Measurements from ENCODE around the gene COPZ1.

COPZ1 gene

GRCh38 chr12:54379398-54380201, 54.7 kb downstream of the COPZ1 start:
- DNase-seq = peak; percentile 87 to 88

GRCh38 chr12:54381136-54381535, 56.2 kb downstream of the COPZ1 start:
- DNase-seq = no peak

GRCh38 chr12:54383041-54383609, 58.2 kb downstream of the COPZ1 start:
- DNase-seq = peak; percentile 30 to 81

GRCh38 chr12:54384591-54385041, 59.7 kb downstream of the COPZ1 start, which contains the start of gene ZNF385A:
Gene ZNF385A (minus strand): TSS chr12:54384733. CDS start chr12:54384514, 219 bp downstream.
- DNase-seq = peak in 1 of 2 donors; percentile 74

GRCh38 chr12:54385251-54385914, 60.5 kb downstream of the COPZ1 start:
- peak in 1 of 2 donors; percentile 57 for DNase-seq

- no peak for DNase-seq
These were observed 61.6 kb downstream of the COPZ1 start for GRCh38 chr12:54386403-54387113.

- DNase-seq = no peak
These were observed 62.2 kb downstream of the COPZ1 start for GRCh38 chr12:54387114-54387467.

- DNase-seq = no peak
These were observed 63.6 kb downstream of the COPZ1 start for GRCh38 chr12:54388237-54389133.

GRCh38 chr12:54389134-54389508, 64.2 kb downstream of the COPZ1 start:
- DNase-seq = no peak

- DNase-seq = no peak
These were observed 64.8 kb downstream of the COPZ1 start for GRCh38 chr12:54389607-54390175.

- no peak for DNase-seq
These were observed 65.3 kb downstream of the COPZ1 start for GRCh38 chr12:54390176-54390667.

GRCh38 chr12:54390668-54391551, 66.0 kb downstream of the COPZ1 start:
- peak; percentile 74 for DNase-seq

- DNase-seq = no peak
These were observed 67.7 kb downstream of the COPZ1 start for GRCh38 chr12:54392485-54393206.

GRCh38 chr12:54393207-54393609, 68.3 kb downstream of the COPZ1 start:
- no peak for DNase-seq

- no peak for DNase-seq
These were observed 68.8 kb downstream of the COPZ1 start for GRCh38 chr12:54393743-54394142.

- DNase-seq = peak; percentile 45 to 54
These were observed 69.4 kb downstream of the COPZ1 start for GRCh38 chr12:54394281-54394719.

GRCh38 chr12:54394986-54395385, 70.1 kb downstream of the COPZ1 start:
- DNase-seq = no peak

- no peak for DNase-seq
These were observed 70.6 kb downstream of the COPZ1 start for GRCh38 chr12:54395545-54395944.

- DNase-seq = no peak
These were observed 72.2 kb downstream of the COPZ1 start for GRCh38 chr12:54397157-54397556.

GRCh38 chr12:54398218-54398617, 73.3 kb downstream of the COPZ1 start:
- no peak for DNase-seq

All from CD4-positive, alpha-beta T cell treated with Interleukin-4 for 1 hour (primary cell).